Osteocyte (in vitro differentiated cells): ENCODE data around the gene PER3. TPM values are rescaled to one million over a fixed set of nuclear protein-coding genes. Genes with fewer than 3 reads are reported as not detected.
A peak's percentile ranks its signal among the peaks of the same experiment; 100 is the strongest.
"Not testable (repeated sequence)": the region's sequence is repeated elsewhere in the genome, so short reads cannot be mapped to it uniquely, and the experiment has no call there.

ENCODE experiments used
- DNase-seq: peaks from one replicate; pipeline ENCODE4 v3.0.0; 2021; ENCODE audit warnings: mixed read lengths; ENCODE audit not compliant: unreplicated experiment; ENCODE audit errors: extremely low spot score
- H3K27ac Mint-ChIP-seq: one replicate; pipeline ENCODE4 v1.8.0; 2021; ENCODE audit warnings: mild to moderate bottlenecking, mixed read lengths; ENCODE audit not compliant: unreplicated experiment
- H3K27me3 Mint-ChIP-seq: one replicate; pipeline ENCODE4 v1.8.0; 2021; ENCODE audit warnings: mixed read lengths; ENCODE audit not compliant: unreplicated experiment
- H3K36me3 Mint-ChIP-seq: one replicate; pipeline ENCODE4 v1.8.0; 2021; ENCODE audit warnings: mixed read lengths; ENCODE audit not compliant: unreplicated experiment
- H3K4me1 Mint-ChIP-seq: one replicate; pipeline ENCODE4 v1.8.0; 2021; ENCODE audit warnings: mixed read lengths; ENCODE audit not compliant: unreplicated experiment
- H3K4me3 Mint-ChIP-seq: one replicate; pipeline ENCODE4 v1.8.0; 2021; ENCODE audit warnings: mild to moderate bottlenecking, moderate library complexity, mixed read lengths; ENCODE audit not compliant: unreplicated experiment
- H3K9me3 Mint-ChIP-seq: one replicate; pipeline ENCODE4 v1.8.0; 2021; ENCODE audit warnings: mixed read lengths; ENCODE audit not compliant: unreplicated experiment
- CTCF ChIP-seq: fragments of 200-600 bp; sonication (generic); IDR thresholded peaks from 2 replicates; pipeline ENCODE4 v1.5.0; 2021; ENCODE audit warnings: antibody characterized with exemption, mild to moderate bottlenecking, moderate library complexity
- total RNA-seq: library from RNA; stranded (reverse); gene quantifications from 2 replicates; pipeline ENCODE4 v1.2.1, GENCODE V29; 2021

PER3 gene
- total RNA-seq, 1 donor from 2014 or later, result 8.8 TPM

- Mint-ChIP-seq H3K27ac (peak overlapping the region; percentile 67), H3K36me3 (peaks cover 11% of the 10 kb centered on the region), H3K9me3 (no peaks in the 10 kb centered on the region), H3K4me3 (peak overlapping the region; percentile 80), H3K27me3 (no peaks in the 10 kb centered on the region), H3K4me1 (peaks cover 13% of the 10 kb centered on the region)
- TF ChIP-seq CTCF, result no peak
- no peak for DNase-seq
Observed at GRCh38 chr1:7783178-7783711, 846 bp upstream of the PER3 start.

- Mint-ChIP-seq H3K4me3 (peak overlapping the region; percentile 28), H3K27ac (no peak overlapping the region), H3K27me3 (no peaks in the 10 kb centered on the region), H3K4me1 (peaks cover 13% of the 10 kb centered on the region), H3K9me3 (no peaks in the 10 kb centered on the region), H3K36me3 (peaks cover 11% of the 10 kb centered on the region)
- no peak for DNase-seq
- TF ChIP-seq CTCF, result no peak
Observed at GRCh38 chr1:7784492-7785071, 491 bp downstream of the PER3 start.

GRCh38 chr1:7785108-7785507 lies 1.0 kb downstream of the PER3 start:
- Mint-ChIP-seq H3K36me3 (peaks cover 17% of the 10 kb centered on the region), H3K4me1 (peaks cover 13% of the 10 kb centered on the region), H3K27ac (no peak overlapping the region), H3K9me3 (no peaks in the 10 kb centered on the region), H3K4me3 (peak overlapping the region; percentile 28), H3K27me3 (no peaks in the 10 kb centered on the region)
- no peak for TF ChIP-seq CTCF
- no peak for DNase-seq

GRCh38 chr1:7786795-7787194 lies 2.7 kb downstream of the PER3 start:
- no peak for DNase-seq
- TF ChIP-seq CTCF, result no peak
- H3K4me3 Mint-ChIP-seq, result no peak overlapping the region
- peaks cover 3% of the 10 kb centered on the region for H3K9me3 Mint-ChIP-seq
- H3K36me3 Mint-ChIP-seq, result peaks cover 24% of the 10 kb centered on the region
- no peaks in the 10 kb centered on the region for H3K27me3 Mint-ChIP-seq
- no peak overlapping the region for H3K27ac Mint-ChIP-seq
- peaks cover 13% of the 10 kb centered on the region for H3K4me1 Mint-ChIP-seq

- H3K4me1 Mint-ChIP-seq, result peaks cover 2% of the 10 kb centered on the region
- H3K36me3 Mint-ChIP-seq, result peaks cover 26% of the 10 kb centered on the region
- H3K9me3 Mint-ChIP-seq, result peaks cover 3% of the 10 kb centered on the region
- no peak overlapping the region for H3K4me3 Mint-ChIP-seq
- H3K27me3 Mint-ChIP-seq, result no peaks in the 10 kb centered on the region
- no peak for DNase-seq
- H3K27ac Mint-ChIP-seq, result no peak overlapping the region
- TF ChIP-seq CTCF, result no peak
Observed at GRCh38 chr1:7789828-7790227, 5.7 kb downstream of the PER3 start.

GRCh38 chr1:7791027-7791426 lies 6.9 kb downstream of the PER3 start:
- H3K4me3 Mint-ChIP-seq, DNase-seq, H3K27me3 Mint-ChIP-seq, H3K4me1 Mint-ChIP-seq, H3K27ac Mint-ChIP-seq, H3K9me3 Mint-ChIP-seq: not testable (repeated sequence)
- H3K36me3 Mint-ChIP-seq, result peaks cover 26% of the 10 kb centered on the region
